OCI-LY1 (cell line): ENCODE data around the gene TNFRSF12A.

Experiments
- H2AFZ ChIP-seq: fragments of 200-600 bp; sonication (generic), shearing (Covaris generic); 2 replicates; pipeline ENCODE4 v1.6.0; 2014; ENCODE audit warnings: antibody characterized with exemption, mild to moderate bottlenecking, low read length
- H3F3A ChIP-seq: fragments of 200-600 bp; sonication (generic), shearing (Covaris generic); 2 replicates; pipeline ENCODE4 v1.6.0; 2014; ENCODE audit warnings: mild to moderate bottlenecking, antibody characterized with exemption, low read length, moderate library complexity; ENCODE audit not compliant: insufficient read depth
- H3K27ac ChIP-seq: fragments of 200-600 bp; sonication (generic); 2 replicates; pipeline ENCODE4 v1.5.1; 2014; ENCODE audit warnings: low read length, mixed run types, mild to moderate bottlenecking, low read depth; ENCODE audit not compliant: poor library complexity, severe bottlenecking
- H3K27me3 ChIP-seq: fragments of 200-600 bp; sonication (generic); 2 replicates; pipeline ENCODE4 v1.6.0; 2014; ENCODE audit warnings: antibody characterized with exemption, mild to moderate bottlenecking, low read length, moderate library complexity; ENCODE audit not compliant: insufficient read depth
- H3K36me3 ChIP-seq: fragments of 200-600 bp; sonication (generic); 2 replicates; pipeline ENCODE4 v1.6.1; 2014; ENCODE audit warnings: mild to moderate bottlenecking, antibody characterized with exemption, low read length, moderate library complexity, mixed read lengths; ENCODE audit not compliant: insufficient read depth
- H3K4me1 ChIP-seq: fragments of 200-600 bp; sonication (generic); 2 replicates; pipeline ENCODE4 v1.5.1; 2014; ENCODE audit warnings: mild to moderate bottlenecking, low read length, moderate library complexity; ENCODE audit not compliant: insufficient read depth, severe bottlenecking
- H3K4me2 ChIP-seq: fragments of 200-600 bp; sonication (generic), shearing (Covaris generic); 2 replicates; pipeline ENCODE4 v1.6.1; 2014; ENCODE audit warnings: low read length
- H3K4me3 ChIP-seq: fragments of 200-600 bp; sonication (generic); 2 replicates; pipeline ENCODE4 v1.5.1; 2014; ENCODE audit warnings: low read length, low read depth, mild to moderate bottlenecking, mixed read lengths; ENCODE audit not compliant: poor library complexity, severe bottlenecking
- H3K79me2 ChIP-seq: fragments of 200-600 bp; shearing (Covaris generic); 2 replicates; pipeline ENCODE4 v1.6.1; 2016; ENCODE audit warnings: mixed run types, low read length, mixed read lengths; ENCODE audit not compliant: insufficient read depth
- H3K9ac ChIP-seq: fragments of 200-600 bp; sonication (generic), shearing (Covaris generic); 2 replicates; pipeline ENCODE4 v1.6.1; 2014; ENCODE audit warnings: mild to moderate bottlenecking, low read length, mixed read lengths
- H3K9me2 ChIP-seq: fragments of 200-600 bp; sonication (generic), shearing (Covaris generic); 2 replicates; pipeline ENCODE4 v1.6.1; 2014; ENCODE audit warnings: low read depth, mild to moderate bottlenecking, low read length, mixed read lengths
- H3K9me3 ChIP-seq: fragments of 200-600 bp; shearing (Covaris generic); 2 replicates; pipeline ENCODE4 v1.6.1; 2014; ENCODE audit warnings: low read length, mixed read lengths
- H4K20me1 ChIP-seq: fragments of 200-600 bp; sonication (generic), shearing (Covaris generic); 2 replicates; pipeline ENCODE4 v1.6.0; 2016; ENCODE audit warnings: mild to moderate bottlenecking, low read length; ENCODE audit not compliant: insufficient read depth
- CTCF ChIP-seq: fragments of 200-600 bp; sonication (generic), shearing (Covaris generic); IDR thresholded peaks from 2 replicates; pipeline ENCODE4 v1.5.1; 2017; ENCODE audit warnings: mild to moderate bottlenecking, antibody characterized with exemption, low read length, moderate library complexity, mixed read lengths
- EZH2 ChIP-seq: fragments of 200-600 bp; sonication (generic), shearing (Covaris generic); IDR thresholded peaks from 2 replicates; pipeline ENCODE4 v1.8.0; 2017; ENCODE audit warnings: borderline replicate concordance, mixed run types, mild to moderate bottlenecking, antibody characterized with exemption, low read length, moderate library complexity, mixed read lengths

The TNFRSF12A gene

DNA sequence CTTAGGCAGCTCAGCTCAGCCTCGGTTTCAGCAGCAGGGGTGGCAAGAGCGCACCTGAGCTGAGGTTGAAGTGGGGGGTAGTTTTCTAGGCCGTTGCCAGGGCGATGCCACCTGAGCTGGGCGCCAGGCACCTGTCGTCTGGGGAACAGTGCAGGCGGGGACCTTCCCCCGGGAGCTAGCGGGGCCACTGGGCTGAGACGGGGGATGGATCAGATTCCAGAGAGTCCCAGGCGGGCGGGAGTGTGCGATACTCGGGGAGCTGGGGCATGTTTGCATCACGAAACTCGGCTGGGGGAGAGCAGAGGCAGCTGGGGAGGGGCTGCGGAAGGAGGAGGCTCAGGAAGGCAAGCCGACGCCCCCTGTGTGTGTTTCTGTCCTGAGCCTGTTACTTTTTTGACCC is 7.9 kb upstream of the TNFRSF12A start:
- no peak overlapping the region for H3K9ac ChIP-seq
- H3K4me2 ChIP-seq: no peak overlapping the region

DNA sequence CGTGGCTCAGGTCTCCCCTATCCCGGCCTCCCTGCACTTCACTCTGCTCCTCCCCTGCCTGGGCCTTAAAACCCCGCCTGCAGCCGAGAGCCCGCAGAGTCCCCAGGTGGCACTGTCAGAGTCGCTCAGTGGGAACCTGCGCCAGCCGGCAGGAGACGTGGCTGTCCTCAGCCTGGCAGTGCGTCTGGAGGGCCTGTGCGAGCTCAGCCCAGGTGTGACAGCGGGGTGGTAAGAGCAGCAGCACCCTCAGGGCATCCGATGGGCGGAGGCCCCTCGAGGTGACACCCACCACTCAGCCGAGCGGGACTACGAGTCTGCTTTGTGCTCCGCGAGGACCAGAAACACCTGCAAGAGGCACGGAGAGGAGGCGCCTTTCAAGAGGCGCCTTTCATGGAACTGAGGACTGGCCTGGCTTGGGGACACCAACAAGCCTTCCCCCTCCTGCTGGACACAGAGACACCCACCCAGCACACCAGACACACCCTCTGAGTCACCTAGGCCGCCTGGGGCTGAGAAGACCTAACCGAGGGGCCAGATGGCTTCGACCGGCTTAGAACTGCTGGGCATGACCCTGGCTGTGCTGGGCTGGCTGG is 7.2 kb upstream of the TNFRSF12A start, which contains the start of gene CLDN9:
Gene CLDN9 (plus strand): TSS at position 96 of the 593 bp plus-strand sequence. CDS start 440 bp downstream, at position 536.
- TF ChIP-seq EZH2 (no peak), CTCF (no peak)
- Histone ChIP-seq H3K9me2 (no peaks in the 10 kb centered on the region), H3F3A (no peaks in the 10 kb centered on the region), H4K20me1 (no peaks in the 10 kb centered on the region), H3K4me3 (no peak within 1 kb of the TSS), H3K79me2 (no peaks in the 10 kb centered on the region), H3K4me1 (peaks cover 2% of the 10 kb centered on the region), H3K27me3 (peaks cover 28% of the 10 kb centered on the region), H2AFZ (no peak within 1 kb of the TSS), H3K36me3 (no peaks in the 10 kb centered on the region), H3K9me3 (no peaks in the 10 kb centered on the region), H3K9ac (no peak within 1 kb of the TSS), H3K27ac (no peak within 1 kb of the TSS), H3K4me2 (no peak within 1 kb of the TSS)

More for the DNA sequence above, 7.9 kb upstream of the TNFRSF12A start:
- Histone ChIP-seq H3K4me3 (no peak overlapping the region), H3K9me2 (no peaks in the 10 kb centered on the region), H4K20me1 (no peaks in the 10 kb centered on the region), H3F3A (no peaks in the 10 kb centered on the region), H3K9me3 (no peaks in the 10 kb centered on the region), H3K79me2 (no peaks in the 10 kb centered on the region), H3K27me3 (peaks cover 33% of the 10 kb centered on the region), H2AFZ (no peak overlapping the region), H3K4me1 (no peaks in the 10 kb centered on the region), H3K27ac (no peak overlapping the region), H3K36me3 (no peaks in the 10 kb centered on the region)
- TF ChIP-seq CTCF (no peak), EZH2 (no peak)

DNA sequence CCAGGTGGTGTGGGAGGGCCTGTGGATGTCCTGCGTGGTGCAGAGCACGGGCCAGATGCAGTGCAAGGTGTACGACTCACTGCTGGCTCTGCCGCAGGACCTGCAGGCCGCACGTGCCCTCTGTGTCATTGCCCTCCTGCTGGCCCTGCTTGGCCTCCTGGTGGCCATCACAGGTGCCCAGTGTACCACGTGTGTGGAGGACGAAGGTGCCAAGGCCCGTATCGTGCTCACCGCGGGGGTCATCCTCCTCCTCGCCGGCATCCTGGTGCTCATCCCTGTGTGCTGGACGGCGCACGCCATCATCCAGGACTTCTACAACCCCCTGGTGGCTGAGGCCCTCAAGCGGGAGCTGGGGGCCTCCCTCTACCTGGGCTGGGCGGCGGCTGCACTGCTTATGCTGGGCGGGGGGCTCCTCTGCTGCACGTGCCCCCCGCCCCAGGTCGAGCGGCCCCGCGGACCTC is 6.6 kb upstream of the TNFRSF12A start:
- Histone ChIP-seq H3K36me3 (no peaks in the 10 kb centered on the region), H3K9me2 (no peaks in the 10 kb centered on the region), H3K9me3 (no peaks in the 10 kb centered on the region), H3K79me2 (no peaks in the 10 kb centered on the region), H3K27ac (no peak overlapping the region), H3K4me2 (no peak overlapping the region), H2AFZ (no peak overlapping the region), H3K9ac (no peak overlapping the region), H4K20me1 (no peaks in the 10 kb centered on the region), H3F3A (no peaks in the 10 kb centered on the region), H3K4me3 (no peak overlapping the region), H3K27me3 (peaks cover 22% of the 10 kb centered on the region), H3K4me1 (peaks cover 8% of the 10 kb centered on the region)
- TF ChIP-seq CTCF (no peak), EZH2 (no peak)
